HepG2 (cell line): Measurements from ENCODE around the gene BGN. TPM values are rescaled to one million over a fixed set of nuclear protein-coding genes. Genes with fewer than 3 reads are reported as not detected.

Experiments used
- ATAC-seq: fragments of 200-7000 bp; cut with Tn5 transposase; 3 replicates; pipeline ENCODE4 v1.9.1; 2020; ENCODE audit warnings: mild to moderate bottlenecking, moderate library complexity
- BruUV-seq: library from RNA; stranded (reverse); fragments of 400-500 nt; replicated peaks from 2 replicates; lab custom pipeline; 2021; lab: Mats Ljungman, UMichigan
- CTCF ChIA-PET: fragments of 300-600 bp; formaldehyde crosslinking; extraction: SDS; loops from one replicate; lab custom pipeline; 2021; ENCODE audit warnings: low total read pairs, inconsistent platforms, low intra/inter-chr PET ratio; lab: Yijun Ruan, JAX
- POLR2A ChIA-PET: fragments of 350-600 bp; sonication (Branson Sonifier 250); formaldehyde crosslinking; loops from one replicate; lab custom pipeline; 2020; ENCODE audit warnings: antibody characterized with exemption, inconsistent platforms; lab: Yijun Ruan, JAX
- DNase-seq: peaks from one replicate; pipeline ENCODE4 v3.0.0-alpha.2; 2015; ENCODE audit warnings: low spot score
- FAIRE-seq: peaks from 3 replicates; lab custom pipeline; 2011; peaks lifted over from hg19 to GRCh38; lab: Jason Lieb, UNC
- H2AFZ ChIP-seq: one replicate; pipeline ENCODE4 v1.6.1; 2011; ENCODE audit warnings: low read length, inconsistent platforms
- H3K27ac ChIP-seq: fragments of 300-600 bp; 3 replicates; pipeline ENCODE4 v1.8.0; 2011; ENCODE audit warnings: mixed run types, mild to moderate bottlenecking, mixed read lengths, low read length, inconsistent platforms; ENCODE audit not compliant: insufficient read depth; ENCODE audit errors: extremely low read length
- H3K27me3 ChIP-seq, 2 experiments: fragments of 200-600 bp in 1 of 2; 2 replicates in 1 of 2; 3 replicates in 1 of 2; pipeline versions ENCODE4 v1.6.0 to v1.8.0; 2011; ENCODE audit warnings: low read length in 2 of 2, mild to moderate bottlenecking in 2 of 2, moderate library complexity in 2 of 2, inconsistent platforms in 1 of 2; ENCODE audit not compliant: insufficient read depth in 2 of 2, control insufficient read depth in 1 of 2
- H3K36me3 ChIP-seq, 2 experiments: fragments of 200-600 bp in 1 of 2; replicated peaks in 1 of 2; 2 replicates in 1 of 2; 3 replicates in 1 of 2; pipeline versions ENCODE4 v1.5.1 to v1.8.0; 2011; ENCODE audit warnings: low read length in 2 of 2, inconsistent platforms in 1 of 2; ENCODE audit not compliant: insufficient read depth in 2 of 2, control insufficient read depth in 1 of 2
- H3K4me1 ChIP-seq: 2 replicates; pipeline ENCODE4 v1.5.1; 2012; ENCODE audit warnings: low read length, inconsistent platforms; ENCODE audit not compliant: insufficient read depth
- H3K4me2 ChIP-seq: 2 replicates; pipeline ENCODE4 v1.6.0; 2011; ENCODE audit warnings: low read depth, low read length, inconsistent platforms
- H3K4me3 ChIP-seq, 3 experiments: fragments of 200-600 bp in 1 of 3; sonication (generic), shearing (Covaris generic) in 1 of 3; replicated peaks in 1 of 3; 2 replicates each; pipeline ENCODE4 v1.5.1; 2011 to 2016; ENCODE audit warnings: low read length in 3 of 3, inconsistent platforms in 2 of 3, low read depth in 2 of 3, mild to moderate bottlenecking in 2 of 3, control low read depth in 1 of 3, mixed read lengths in 1 of 3; ENCODE audit not compliant: insufficient read depth in 1 of 3
- H3K79me2 ChIP-seq: one replicate; pipeline ENCODE4 v1.6.1; 2011; ENCODE audit warnings: low read length, inconsistent platforms; ENCODE audit not compliant: insufficient read depth
- H3K9ac ChIP-seq: 2 replicates; pipeline ENCODE4 v1.6.0; 2011; ENCODE audit warnings: mild to moderate bottlenecking, low read depth, low read length, inconsistent platforms; ENCODE audit not compliant: insufficient read depth
- H3K9me3 ChIP-seq: 2 replicates; pipeline ENCODE4 v1.5.1; 2012; ENCODE audit warnings: mild to moderate bottlenecking, low read length
- H4K20me1 ChIP-seq: 2 replicates; pipeline ENCODE4 v1.6.0; 2011; ENCODE audit warnings: inconsistent platforms, mild to moderate bottlenecking, low read length, moderate library complexity; ENCODE audit not compliant: insufficient read depth
- CREBL2 ChIP-seq: sonication (generic); formaldehyde crosslinking; IDR thresholded peaks from 2 replicates; pipeline ENCODE4 v1.8.1; 2023; ENCODE audit warnings: missing genetic modification reagents, mild to moderate bottlenecking, borderline replicate concordance
- ETV5 ChIP-seq: IDR thresholded peaks from 2 replicates; pipeline ENCODE4 v1.6.1; 2018; ENCODE audit warnings: missing biosample characterization, missing genetic modification reagents, inconsistent platforms, borderline replicate concordance
- GABPB1 ChIP-seq: IDR thresholded peaks from 2 replicates; pipeline ENCODE4 v1.6.1; 2016; ENCODE audit warnings: mild to moderate bottlenecking, missing genetic modification reagents, moderate library complexity, missing compliant biosample characterization
- KDM5B ChIP-seq: sonication (generic); formaldehyde crosslinking; IDR thresholded peaks from 2 replicates; pipeline ENCODE4 v1.4.0; 2020; ENCODE audit warnings: missing genetic modification reagents, mild to moderate bottlenecking, borderline replicate concordance
- PHF5A ChIP-seq: IDR thresholded peaks from one replicate; pipeline ENCODE4 v1.6.1; 2018; ENCODE audit warnings: low read depth, missing genetic modification reagents; ENCODE audit not compliant: unreplicated experiment
- PLSCR1 ChIP-seq: sonication (generic); formaldehyde crosslinking; IDR thresholded peaks from 2 replicates; pipeline ENCODE4 v1.5.0; 2020; ENCODE audit warnings: missing genetic modification reagents, mild to moderate bottlenecking, borderline replicate concordance
- THAP11 ChIP-seq: IDR thresholded peaks from 2 replicates; pipeline ENCODE4 v1.6.1; 2016; ENCODE audit warnings: missing biosample characterization, missing genetic modification reagents
- TRIM22 ChIP-seq: fragments of 450-650 bp; IDR thresholded peaks from 2 replicates; pipeline ENCODE4 v1.6.1; 2017
- ZBTB33 ChIP-seq: sonication (generic); formaldehyde crosslinking; IDR thresholded peaks from 2 replicates; pipeline ENCODE4 v1.4.0; 2020; ENCODE audit warnings: missing genetic modification reagents
- ZNF687 ChIP-seq: sonication (generic); formaldehyde crosslinking; IDR thresholded peaks from 2 replicates; pipeline ENCODE4 v1.5.1; 2020; ENCODE audit warnings: mild to moderate bottlenecking, missing genetic modification reagents, moderate library complexity
- ZNF800 ChIP-seq: sonication (generic); formaldehyde crosslinking; IDR thresholded peaks from 2 replicates; pipeline ENCODE4 v1.4.0; 2020; ENCODE audit warnings: missing genetic modification reagents
- WGBS: methylation state at CpG from one replicate; pipeline ENCODE4 v1.1.6; 2017; ENCODE audit warnings: low lambda C conversion rate; 5-methylcytosine and 5-hydroxymethylcytosine counted together
- in situ Hi-C: cut with HindIII; loops from 2 replicates; pipeline ENCODE4 v1.10.0; 2017; ENCODE audit warnings: low pct_unique_long_range_greater_than_20kb; ENCODE audit not compliant: extremely low pct_ligation_motif_present
- intact Hi-C: fragments of 100-400 bp; cut with micrococcal nuclease; formaldehyde crosslinking; loops from one replicate; pipeline ENCODE4 v1.10.0; 2022; ENCODE audit not compliant: unreplicated experiment
- polyA plus RNA-seq, 8 experiments: library from polyadenylated mRNA; depleted of rRNA in 3 of 8; stranded (reverse) in 7 of 8; unstranded in 1 of 8; fragments of >200 nt; fragmentation: Illumina TruSeq in 4 of 8; extraction: Trizol in 4 of 8; gene quantifications; 2 replicates each; pipeline versions ENCODE4 v1.2.1 to v1.2.3, GENCODE V29; 2011 to 2016; ENCODE audit warnings: low read depth in 4 of 8, missing spikeins in 1 of 8, mixed read lengths in 1 of 8; ENCODE audit not compliant: insufficient read depth in 1 of 8
- total RNA-seq, 5 experiments: library from RNA; depleted of rRNA; stranded (reverse); fragments of >200 nt; fragmentation: Illumina TruSeq; extraction: Trizol; gene quantifications; 2 replicates each; pipeline ENCODE4 v1.2.3, GENCODE V29; 2016; ENCODE audit warnings: low read depth in 1 of 5

BGN gene
- total and polyA plus RNA-seq, 2 of the 13 experiments (the other 11 are each of a cell fraction or from before 2014, with no cell fraction given), result 0.18 to 0.63 TPM

DNA sequence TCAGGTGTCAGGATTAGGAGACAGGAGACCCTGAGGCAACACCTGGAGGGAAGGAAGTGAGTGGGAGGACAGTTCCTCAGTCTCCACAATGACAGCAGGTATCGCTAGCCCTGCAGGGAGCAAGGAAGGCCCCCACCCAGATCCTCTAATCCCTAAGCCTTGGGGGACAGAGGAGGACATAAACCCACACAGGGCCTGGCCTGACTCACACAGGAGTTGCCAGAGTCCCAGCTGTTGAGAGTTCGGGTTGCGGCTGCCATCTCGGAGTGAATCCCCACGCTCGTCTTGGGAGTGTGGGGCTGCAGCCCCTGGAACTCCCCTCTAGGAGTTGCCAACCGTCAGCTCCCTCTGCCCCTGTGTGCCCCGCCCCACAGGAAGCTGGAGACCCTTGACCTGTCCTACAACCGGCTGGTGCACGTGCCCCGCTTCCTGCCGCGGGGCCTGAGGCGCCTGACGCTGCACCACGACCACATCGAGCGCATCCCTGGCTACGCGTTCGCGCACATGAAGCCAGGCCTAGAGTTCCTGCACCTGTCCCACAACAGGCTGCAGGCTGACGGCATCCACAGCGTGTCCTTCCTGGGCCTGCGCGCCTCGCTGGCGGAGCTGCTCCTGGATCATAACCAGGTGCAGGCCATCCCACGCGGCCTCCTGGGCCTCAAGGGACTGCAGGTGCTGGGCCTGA lies 9.2 kb upstream of the BGN start:
- H3K27ac ChIP-seq, result no peak overlapping the region
- H3K4me3 ChIP-seq, result no peak overlapping the region
- no peaks in the 10 kb centered on the region for H3K9me3 ChIP-seq
- no CpG with 5 or more reads among the region's 30 CpGs for WGBS
- POLR2A ChIA-PET, result no interaction called here
- no peaks in the 10 kb centered on the region for H3K79me2 ChIP-seq
- DNase-seq, result no peak
- peaks cover 52% of the 10 kb centered on the region for H3K4me1 ChIP-seq
- no peak overlapping the region for H3K9ac ChIP-seq
- H4K20me1 ChIP-seq, result no peaks in the 10 kb centered on the region
- intact Hi-C loops, result no loop called here
- FAIRE-seq, result no peak
- no peak overlapping the region for H2AFZ ChIP-seq
- no peak overlapping the region for H3K4me2 ChIP-seq
- no peak for ATAC-seq
- CTCF ChIA-PET, result no interaction called here
- in situ Hi-C loops, result no loop called here
- H3K27me3 ChIP-seq, result peaks cover 0 to 3% of the 10 kb centered on the region in 2 experiments; a peak in 2 of 5 replicates
- no peaks in the 10 kb centered on the region for H3K36me3 ChIP-seq
- BruUV-seq, result no TSS peak
- TF ChIP-seq THAP11 (CRISPR knock-in tag) (no peak), ZNF687 (CRISPR knock-in tag) (peak; percentile 67), ZBTB33 (CRISPR knock-in tag) (peak; percentile 86), GABPB1 (CRISPR knock-in tag) (peak; percentile 29; the same call in 1 of the 2 replicates), KDM5B (CRISPR knock-in tag) (no peak), ZNF800 (CRISPR knock-in tag) (no peak), ETV5 (CRISPR knock-in tag) (peak; percentile 19; the same call in 1 of the 2 replicates), PLSCR1 (CRISPR knock-in tag) (no peak), CREBL2 (CRISPR knock-in tag) (no peak), PHF5A (no peak), TRIM22 (no peak)
